ENCODE data around the gene ZMPSTE24.

The ZMPSTE24 gene

DNA sequence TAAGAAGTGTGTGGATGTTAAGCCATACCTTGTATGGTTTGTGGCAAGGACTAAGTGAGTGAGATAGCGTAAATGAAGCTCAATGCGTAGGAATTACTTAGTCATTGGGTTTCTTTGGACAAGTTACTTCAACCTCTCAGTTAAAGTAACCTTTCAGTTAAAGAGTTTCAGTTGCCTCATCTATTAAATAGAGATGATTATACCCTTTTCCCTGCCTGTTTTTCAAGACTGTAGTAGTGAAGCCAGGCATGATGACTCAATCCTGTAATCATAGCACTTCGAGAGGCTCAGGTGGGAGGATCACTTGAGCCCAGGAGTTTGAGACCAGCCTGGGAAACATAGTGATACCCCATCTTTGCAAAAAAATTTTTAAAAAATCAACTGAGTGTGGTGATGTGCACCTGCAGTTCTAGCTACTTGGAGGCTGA is 6.3 kb downstream of the ZMPSTE24 start:
- DNase-seq (ENCODE audit: low read depth) = no peak

- DNase-seq (ENCODE audit: low read depth) = no peak
These were observed 7.3 kb downstream of the ZMPSTE24 start for GRCh38 chr1:40265298-40265697.

DNA sequence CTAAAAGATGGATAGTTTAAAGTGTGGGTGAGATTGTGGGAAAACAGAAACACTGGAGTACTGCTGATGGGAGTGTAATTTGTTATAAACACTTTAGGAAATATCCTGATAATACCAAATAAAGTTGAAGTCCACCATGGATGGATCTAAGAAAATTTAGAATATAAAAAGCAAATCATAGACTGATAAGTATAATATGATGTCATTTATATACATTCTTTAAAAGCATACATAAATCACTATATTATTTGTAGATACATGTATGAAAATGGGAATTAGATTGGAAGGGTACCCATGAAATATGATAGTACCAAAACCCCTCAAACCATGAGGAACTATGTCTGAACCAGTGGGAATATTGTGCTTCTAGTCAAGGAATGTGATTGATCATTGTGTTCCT is 7.9 kb downstream of the ZMPSTE24 start:
- DNase-seq (ENCODE audit: low read depth) = no peak

GRCh38 chr1:40266786-40267535 is 8.9 kb downstream of the ZMPSTE24 start:
- DNase-seq (ENCODE audit: low read depth) = no peak

GRCh38 chr1:40267767-40268187 is 9.7 kb downstream of the ZMPSTE24 start:
- no peak for DNase-seq (ENCODE audit: low read depth)

GRCh38 chr1:40268211-40268610 is 10.2 kb downstream of the ZMPSTE24 start:
- DNase-seq (ENCODE audit: low read depth) = no peak

DNA sequence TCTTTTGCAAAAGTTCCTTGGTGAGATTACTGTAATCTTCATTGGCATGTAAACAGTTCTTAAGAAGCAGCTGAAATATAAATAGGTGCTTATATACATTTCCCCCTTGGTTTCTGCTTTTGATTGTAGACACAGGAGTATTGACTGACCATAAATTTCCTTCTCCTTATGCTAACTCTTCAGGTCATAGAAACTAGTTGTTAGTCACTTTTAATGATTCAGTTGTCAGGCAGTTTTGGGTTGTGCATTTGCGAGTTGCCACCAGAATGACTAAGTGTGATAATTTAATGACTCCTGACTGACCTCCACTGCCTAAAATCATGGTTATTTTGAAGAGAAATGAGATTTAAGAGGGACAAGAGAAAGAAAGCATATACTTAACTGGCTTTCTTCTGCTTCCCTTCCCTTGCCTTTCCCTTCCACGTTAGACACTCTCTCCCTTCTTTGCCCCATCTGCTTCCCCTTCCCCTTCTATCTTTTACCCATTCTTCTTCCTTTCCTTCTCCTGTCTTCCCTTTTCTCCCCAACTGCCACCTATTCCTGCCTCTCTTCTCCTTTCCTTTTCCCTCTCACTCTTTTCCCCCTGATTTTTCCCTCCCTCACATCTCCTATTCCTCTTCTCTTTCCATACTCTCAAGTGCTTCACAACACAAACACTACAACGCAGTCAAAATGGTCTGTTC is 12.3 kb downstream of the ZMPSTE24 start:
- no peak for DNase-seq (ENCODE audit: low read depth)

DNA sequence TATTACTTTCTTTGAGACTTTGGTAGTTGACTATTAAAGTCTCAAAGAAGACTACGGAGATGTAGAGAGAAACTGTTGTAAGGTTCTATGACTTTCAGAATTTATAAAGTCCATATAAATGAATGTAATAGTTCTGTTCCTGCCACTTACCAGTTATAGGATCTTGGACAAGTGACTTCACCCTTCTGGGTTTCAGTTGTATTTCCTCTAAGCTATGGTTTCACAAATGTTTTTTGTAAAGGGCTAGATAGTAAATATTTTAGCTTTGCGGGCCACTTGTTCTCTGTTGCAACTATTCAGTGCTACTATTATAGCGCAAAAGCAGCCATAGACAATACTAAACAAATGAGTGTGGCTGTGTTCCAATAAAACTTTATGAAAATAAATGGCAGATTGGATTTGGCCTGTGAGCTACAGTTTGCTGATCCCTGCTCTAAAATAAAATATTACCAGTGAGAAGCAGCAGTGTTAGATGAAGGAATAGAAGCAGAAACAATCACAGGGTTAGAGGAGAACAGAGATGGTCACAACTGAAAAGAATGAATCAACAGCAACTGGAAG is 14.7 kb downstream of the ZMPSTE24 start:
- no peak for DNase-seq (ENCODE audit: low read depth)

DNA sequence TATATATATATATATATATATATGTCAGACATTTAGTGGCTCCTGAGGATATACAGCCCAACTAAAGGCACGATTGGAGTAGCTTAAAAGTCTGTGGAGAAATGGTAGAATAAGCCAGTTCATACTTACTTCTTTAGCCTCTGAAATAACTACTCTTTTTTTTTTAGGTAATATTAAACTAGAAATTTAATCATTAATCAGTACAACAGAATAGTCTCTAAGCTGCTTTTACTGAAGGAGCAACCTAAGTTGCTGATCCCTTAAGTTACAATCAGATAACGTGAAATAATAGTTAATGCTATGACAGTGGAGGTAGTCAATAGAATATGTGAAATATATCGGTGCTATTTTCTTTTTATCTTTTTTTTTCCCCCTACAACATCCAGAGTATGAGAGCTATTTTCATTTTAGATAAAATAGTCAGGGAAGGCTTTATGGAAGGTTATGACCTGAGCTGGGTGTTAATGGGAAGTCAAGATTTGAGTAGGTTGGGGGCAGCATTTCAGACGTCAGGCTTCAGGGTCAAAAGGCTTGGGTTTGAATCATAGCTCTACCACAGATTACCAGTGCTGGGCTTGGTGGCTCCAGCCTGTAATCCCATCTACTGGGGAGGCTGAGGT is 15.6 kb downstream of the ZMPSTE24 start:
- DNase-seq (ENCODE audit: low read depth) = no peak

GRCh38 chr1:40274331-40274730 is 16.3 kb downstream of the ZMPSTE24 start:
- no peak for DNase-seq (ENCODE audit: low read depth)

- DNase-seq (ENCODE audit: low read depth) = no peak
These were observed 18.1 kb downstream of the ZMPSTE24 start for GRCh38 chr1:40276122-40276521.

DNA sequence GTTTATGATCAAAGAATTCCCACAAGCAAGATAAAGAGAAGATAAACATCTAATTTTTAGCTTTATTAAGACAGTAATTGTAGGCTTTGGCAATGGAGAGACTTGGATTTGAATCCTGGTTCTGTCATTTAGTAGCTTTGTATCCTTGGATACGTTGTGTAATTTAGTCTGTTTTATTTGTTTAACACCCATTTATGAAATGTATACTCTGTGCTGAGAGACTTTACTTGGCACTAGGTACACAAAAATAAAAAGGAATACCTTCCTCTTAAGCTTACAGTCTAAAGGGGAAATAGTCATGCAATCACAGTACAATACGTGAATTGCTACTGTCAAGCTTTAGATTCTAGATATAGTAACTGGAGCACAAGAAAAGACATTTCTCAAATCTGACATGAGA is 23.8 kb downstream of the ZMPSTE24 start:
- no peak for DNase-seq (ENCODE audit: low read depth)

DNA sequence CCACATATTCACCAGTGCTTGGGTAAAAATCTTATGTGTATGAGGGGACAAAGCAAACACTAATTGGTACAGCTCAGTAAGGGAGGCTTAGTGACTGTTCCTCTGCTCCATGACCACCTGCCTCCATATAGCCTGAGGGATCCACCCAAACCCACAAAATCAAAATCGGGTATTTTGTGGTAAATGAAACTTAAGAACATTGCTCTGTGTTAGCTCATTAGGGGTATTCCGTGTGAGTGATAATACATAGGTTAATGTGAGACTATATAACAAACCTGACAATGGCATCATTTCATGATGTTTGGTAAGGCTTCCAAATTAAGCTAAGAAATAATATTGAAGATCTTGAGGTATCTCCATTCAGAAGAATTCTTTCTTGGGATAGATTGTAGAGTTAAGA is 33.3 kb downstream of the ZMPSTE24 start:
- no peak for DNase-seq (ENCODE audit: low read depth)

DNA sequence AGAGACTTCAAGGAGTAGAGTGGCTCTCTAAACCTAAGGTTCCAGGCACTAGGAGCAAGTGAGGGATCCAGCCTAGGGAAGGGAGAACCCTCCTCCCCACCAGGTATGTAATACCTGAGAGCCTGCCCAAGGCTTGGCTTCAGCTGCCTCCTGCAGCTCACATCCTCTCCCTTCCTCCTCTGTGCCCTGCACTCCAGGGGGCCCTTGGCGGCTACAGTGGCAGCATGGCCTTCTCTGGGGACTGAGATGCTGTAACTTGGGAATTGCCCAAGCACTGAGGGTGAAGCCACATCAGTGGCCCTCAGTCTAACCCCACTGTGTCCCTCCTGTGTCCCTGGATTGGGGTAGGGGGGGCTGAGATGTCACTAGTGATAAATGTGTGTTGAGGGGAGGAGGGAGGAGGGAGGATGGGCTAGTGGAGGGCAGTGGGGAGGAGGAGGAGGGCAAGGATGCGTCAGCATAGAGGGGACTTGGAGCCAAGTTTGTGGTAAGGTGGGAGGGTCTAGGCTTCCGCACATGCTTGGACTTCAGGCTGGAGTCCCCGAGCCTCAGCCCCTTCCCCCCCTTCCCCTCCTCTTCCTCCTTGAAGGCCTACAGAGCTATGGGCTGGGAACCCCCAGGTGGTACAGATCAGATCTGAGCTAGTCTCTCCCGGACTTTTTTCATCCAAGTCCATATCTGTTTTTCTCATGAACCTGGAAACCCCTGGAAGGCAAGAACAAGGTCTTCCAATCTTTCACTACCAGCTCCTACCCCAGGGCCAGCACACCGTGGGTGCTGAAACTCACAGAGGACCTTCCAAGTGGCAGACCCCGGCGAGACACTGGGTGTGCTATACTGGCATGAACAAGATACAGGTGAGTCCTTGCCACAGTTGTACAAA is 41.6 kb downstream of the ZMPSTE24 start:
- no peak for DNase-seq (ENCODE audit: low read depth)

DNA sequence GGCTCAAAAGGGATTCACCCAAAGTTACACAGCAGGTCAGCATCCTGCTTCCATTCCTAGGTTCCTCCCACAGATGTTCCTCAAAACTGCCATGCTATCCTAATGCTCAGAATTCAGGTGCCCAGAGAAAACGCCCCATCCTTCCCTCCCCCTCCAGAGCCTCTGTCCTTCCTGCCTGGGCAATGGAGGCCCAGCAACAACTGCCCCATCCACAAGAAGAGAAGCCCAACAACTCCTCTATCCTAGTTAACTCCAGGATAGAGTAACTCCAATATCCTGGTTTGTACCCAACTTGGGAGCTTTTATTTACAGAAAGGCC is 42.2 kb downstream of the ZMPSTE24 start:
- DNase-seq (ENCODE audit: low read depth) = no peak

- no peak for DNase-seq (ENCODE audit: low read depth)
These were observed 42.6 kb downstream of the ZMPSTE24 start for GRCh38 chr1:40300651-40301050.

- no peak for DNase-seq (ENCODE audit: low read depth)
These were observed 43.0 kb downstream of the ZMPSTE24 start for GRCh38 chr1:40301066-40301465.

DNA sequence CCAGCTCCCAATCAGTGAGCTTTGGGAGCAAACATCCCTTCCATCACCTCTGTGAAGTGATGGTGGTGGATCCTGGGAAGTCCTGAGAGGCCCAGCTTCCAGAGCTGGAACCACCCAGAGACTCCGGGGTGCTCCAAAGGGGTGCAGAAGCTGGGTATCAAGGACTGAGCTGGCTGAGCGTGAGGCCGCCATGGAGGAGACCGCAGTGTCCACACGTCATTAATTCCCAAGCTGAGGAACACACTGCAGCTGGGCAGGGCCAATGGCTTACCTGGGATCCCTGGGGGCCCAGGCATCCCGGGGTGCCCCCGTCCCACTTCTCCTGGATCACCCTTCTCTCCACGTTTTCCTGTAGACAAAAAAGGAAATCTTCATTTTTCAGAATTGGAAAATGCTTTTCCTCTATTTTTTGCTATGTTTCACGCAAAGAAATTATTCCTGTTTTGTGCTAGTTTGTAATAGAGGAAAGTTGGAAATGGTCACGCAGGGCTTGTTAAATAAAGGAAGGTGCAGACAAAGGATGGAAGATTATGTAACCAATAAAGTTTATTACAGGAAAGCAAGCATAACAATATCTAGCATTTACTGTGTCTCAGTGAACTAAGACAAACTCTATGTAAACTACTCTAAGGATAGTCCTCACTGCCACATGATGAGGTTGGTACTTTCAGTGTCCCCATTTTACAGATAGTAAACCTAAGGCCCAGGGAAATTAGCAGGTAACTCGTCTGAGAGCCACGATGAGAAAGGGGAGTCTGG is 43.7 kb downstream of the ZMPSTE24 start:
- DNase-seq (ENCODE audit: low read depth) = no peak

DNA sequence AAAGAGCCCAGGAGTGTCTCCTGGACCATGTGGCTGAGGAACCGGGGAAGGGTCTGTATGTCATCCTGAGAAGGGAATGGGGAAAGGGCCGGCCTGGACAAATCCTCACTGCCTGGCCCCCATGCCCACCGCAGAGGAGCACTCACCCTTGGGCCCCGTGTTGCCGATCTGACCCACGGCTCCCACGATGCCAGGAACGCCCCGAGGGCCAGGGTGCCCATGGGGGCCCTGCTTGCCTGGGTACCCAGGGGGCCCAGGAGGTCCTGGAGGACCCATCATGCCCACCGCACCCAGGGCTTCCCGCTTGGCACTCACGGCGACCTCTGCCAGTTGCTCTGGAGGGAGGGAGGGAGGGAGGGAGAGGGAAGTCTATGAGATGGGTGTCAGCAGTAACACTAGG is 44.4 kb downstream of the ZMPSTE24 start:
- DNase-seq (ENCODE audit: low read depth) = no peak

DNA sequence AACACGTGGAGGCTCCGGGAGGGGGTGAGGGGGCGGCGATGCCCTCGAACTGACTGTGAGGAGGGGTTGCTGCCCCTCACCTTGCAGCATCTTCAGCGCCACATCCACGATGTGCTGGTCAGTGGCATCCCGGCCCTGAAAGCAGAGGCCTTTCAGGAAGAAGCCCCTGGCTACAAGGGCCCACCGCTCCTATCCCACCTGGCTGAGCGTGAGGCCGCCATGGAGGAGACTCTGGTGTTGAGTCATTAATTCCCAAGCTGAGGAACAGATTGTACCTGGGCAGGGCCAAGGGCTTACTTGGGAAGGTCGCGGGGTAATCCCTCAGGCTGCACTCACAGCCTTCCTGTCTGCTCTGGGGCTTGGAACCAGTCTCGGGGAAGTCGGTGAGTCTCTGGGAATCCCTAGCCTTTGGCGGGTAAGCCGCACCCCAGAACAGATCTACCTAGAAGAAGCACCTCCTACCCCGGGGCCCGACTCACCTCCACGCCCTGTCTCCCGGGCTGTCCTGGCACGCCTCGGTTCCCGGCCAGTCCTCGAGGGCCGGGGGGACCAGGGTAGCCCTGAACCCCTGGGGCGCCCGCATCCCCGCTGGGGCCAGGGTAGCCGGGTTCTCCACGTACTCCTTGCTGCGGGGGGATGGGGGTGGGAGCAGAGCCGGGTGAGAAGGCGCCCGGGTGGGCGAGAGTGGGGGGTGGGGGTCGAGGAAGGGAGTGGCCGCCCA is 45.2 kb downstream of the ZMPSTE24 start:
- no peak for DNase-seq (ENCODE audit: low read depth)

DNA sequence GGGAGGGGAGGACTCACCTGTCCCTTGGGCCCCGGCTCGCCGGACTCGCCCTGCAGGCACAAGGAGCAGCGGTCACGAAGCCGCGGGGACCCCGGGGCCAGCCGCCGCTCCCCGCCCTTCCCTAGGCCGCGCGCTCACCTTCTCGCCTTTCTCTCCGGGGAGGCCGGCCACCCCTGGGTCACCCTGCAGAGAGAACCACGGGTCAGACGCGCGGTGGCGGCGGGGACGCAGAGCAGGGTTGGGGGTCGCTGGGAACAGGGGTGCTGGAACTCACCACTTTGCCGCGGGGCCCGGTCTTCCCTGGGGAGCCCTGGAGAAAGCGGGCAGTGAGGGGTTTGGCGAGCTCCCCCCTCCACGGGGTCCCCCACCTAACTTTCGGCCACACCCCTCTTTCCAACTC is 45.8 kb downstream of the ZMPSTE24 start:
- DNase-seq (ENCODE audit: low read depth) = no peak
